Inflammatory macrophage (primary cell): ENCODE results near the gene PARP9.

ENCODE experiments used
- DNase-seq, 2 donors: peaks; one replicate each; pipeline ENCODE4 v3.0.0-alpha.2; 2020 to 2022
- total RNA-seq, 18 experiments: gene quantifications; one replicate each; lab custom pipeline; 2026; ENCODE audit warnings: mixed read lengths in 6 of 18, inconsistent platforms in 2 of 18; lab: John Stamatoyannopoulos, UW

Gene PARP9
- 53.0 to 471 (median 71.0) reads per million in 18 experiments for total RNA-seq

DNA sequence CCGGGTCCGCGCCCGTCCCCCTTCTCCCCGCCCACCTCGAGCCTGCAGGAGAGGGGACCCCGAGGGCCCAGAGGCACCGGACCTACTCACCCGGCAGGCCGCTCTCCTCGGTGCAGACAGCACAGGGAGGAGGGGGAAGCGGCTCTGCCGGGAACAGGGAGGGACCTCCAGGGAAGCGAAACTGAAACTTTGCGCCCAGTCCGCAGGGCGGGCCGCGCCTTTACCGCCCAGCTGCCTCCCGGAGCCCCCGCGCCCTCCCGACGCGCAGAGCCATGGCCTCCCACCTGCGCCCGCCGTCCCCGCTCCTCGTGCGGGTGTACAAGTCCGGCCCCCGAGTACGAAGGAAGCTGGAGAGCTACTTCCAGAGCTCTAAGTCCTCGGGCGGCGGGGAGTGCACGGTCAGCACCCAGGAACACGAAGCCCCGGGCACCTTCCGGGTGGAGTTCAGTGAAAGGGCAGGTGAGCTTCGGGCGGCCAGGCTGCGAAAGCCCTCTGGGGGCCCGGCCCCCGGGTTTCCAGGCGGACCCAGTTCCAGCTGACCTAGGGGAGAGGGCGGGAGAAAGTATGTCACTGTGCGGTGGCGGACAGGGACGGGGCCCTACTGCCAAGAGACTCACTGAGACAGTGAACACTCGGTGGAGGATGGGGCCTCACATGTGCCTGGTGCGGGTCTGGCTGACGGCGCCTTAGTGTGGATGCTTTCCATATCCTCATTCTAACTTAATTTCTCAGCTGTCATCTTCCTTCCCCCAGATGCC lies at the start of gene PARP9, which contains the start of gene DTX3L:
PARP9 (minus strand) TSS at position 146 of the 758 bp plus-strand sequence. CDS start 4,680 bp downstream, outside the sequence.
DTX3L (plus strand) TSS at position 184 of the 758 bp plus-strand sequence; CDS start at position 273, 89 bp downstream.
- DNase-seq: peak; percentile 84 to 88

DNA sequence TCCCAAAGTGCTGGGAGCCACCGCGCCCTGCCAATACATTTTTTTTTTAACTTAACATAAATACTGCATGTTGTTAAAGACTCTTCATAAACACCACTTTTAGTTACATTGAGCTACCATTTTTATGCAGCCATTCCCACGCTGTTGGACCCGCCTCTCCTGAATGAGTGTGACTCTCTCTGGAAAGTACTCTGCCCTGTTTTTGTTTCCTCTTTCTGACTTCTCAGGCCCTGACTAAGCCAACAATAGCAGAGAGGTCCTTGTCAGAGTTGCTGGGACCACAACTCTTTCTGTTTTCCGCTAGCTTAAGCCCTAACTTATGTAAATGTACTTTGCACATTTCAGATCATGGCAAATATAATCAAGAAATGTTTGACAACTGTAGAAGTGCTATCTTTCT lies 48.6 kb upstream of the PARP9 start:
- DNase-seq: peak in 1 of 2 donors; percentile 10

DNA sequence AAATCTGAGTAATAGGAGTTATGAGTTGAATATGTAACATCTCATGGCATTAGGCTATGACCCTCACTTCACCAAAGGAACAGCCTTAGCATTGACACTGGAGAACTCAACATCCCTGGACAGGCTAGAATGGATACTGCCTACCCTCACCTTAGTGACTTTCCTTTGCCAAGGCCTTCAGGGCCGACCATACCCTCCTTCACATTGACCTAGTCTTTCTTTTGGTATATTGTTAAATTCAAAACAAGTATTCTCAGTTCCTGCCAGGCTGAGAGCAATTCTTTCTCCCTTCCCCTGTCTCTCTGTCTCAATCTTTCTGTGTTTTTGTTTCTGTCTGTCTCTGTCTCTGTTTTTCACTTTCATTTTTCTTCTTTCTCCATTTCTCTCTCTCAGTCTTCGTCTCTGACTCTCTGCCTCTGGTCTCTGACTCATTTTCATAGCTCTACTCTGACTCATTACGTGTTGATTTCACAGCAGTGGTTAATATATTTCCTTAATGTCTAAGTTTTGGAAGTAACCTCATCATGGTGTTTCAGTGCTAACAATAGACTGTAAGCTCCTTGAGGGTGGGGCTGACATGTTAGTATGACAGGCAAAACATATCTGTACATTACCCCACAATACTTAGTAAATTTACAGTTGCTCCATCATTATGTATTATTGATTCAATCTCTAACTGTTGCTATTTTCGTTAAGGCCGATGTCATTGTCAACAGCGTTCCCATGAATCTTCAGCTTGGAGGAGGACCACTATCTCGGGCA lies 45.9 kb upstream of the PARP9 start:
- DNase-seq: peak; percentile 14 to 62

DNA sequence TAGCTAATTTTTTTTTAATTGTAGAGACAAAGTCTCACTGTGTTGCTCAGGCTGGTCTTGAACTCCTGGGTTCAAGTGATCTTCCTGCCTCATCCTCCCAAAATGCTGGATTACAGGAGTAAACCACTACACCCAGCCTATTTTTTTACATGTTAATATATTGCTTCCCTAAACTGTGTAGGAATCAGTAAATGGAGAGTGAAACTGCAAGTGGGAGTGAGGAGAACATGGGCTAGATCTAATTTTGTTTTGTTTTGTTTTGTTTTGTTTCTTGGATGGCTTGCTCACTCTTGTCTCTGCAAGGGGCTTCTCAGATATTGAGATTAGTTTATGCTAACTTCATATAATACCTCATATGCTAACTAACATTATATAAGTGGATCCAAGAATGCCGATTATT lies 44.8 kb upstream of the PARP9 start:
- DNase-seq: no peak

DNA sequence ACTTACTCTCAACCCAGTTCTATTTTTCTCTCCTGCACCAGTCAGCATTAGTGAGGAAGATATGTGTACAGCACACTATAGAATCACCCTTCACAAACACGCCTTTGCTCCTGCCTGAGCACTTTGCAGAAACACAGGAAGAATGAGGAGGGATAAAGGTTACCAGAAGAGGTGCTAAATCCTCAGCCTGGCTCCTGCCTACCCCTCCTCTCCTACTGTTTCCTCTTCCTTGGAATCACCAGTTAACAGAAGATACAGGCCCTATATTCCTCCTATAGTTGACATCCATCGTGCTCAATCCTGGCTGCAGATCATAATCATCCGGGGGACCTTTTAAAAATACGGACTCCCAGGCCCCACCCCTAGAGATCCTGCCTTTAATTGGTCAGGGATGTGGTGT lies 42.2 kb upstream of the PARP9 start:
- no peak for DNase-seq

DNA sequence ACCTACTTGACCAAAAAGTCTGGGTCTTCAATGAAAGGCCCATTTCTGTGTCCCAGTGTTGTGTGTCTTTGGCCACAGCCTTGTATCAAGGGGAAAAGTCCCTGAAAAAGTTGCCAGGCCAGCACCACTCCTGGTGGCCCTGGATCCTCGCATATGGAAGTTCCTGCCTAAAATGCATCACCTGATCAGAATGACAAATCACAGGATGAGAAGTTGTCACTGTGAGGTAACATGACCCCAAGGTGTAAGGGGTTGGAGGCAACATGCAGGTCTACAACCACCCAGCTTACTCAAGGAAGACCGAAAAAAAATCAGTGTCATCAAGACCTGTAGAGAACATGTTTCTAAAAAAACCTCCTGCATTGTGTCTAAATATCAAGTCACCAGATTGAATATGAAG lies 39.0 kb upstream of the PARP9 start:
- DNase-seq: no peak

DNA sequence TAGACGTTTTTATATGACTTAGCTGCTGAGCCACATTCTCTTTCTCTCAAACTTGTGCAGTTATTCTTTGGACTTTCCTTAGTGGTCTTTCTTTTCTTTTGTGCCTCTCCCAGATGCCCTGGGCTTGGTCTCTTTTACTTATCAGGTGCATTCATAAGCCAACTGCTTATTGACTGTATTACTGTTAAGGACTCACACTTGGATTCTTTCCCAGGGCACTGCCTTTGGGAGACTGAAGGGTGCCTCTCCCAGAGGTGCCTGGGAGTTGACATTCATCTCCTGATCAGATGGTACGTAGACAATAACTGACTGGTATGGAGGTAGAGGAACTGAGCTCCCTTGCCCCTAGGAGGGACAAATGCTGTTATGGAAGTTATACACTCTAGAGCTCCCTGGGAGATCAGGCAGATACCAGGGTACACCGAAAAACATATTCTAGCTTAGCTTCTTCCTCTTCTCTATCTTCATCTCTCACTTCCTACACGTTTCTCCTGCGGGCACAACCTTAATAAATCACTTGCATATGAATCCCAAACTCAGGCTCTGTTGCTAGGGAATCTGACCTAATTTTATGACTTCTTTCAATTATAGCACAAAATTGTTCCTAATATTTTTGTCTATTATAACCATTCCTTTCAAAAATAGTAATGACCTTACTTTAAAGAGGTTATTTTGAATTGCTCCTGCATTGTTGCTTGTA lies 38.1 kb upstream of the PARP9 start:
- no peak for DNase-seq

DNA sequence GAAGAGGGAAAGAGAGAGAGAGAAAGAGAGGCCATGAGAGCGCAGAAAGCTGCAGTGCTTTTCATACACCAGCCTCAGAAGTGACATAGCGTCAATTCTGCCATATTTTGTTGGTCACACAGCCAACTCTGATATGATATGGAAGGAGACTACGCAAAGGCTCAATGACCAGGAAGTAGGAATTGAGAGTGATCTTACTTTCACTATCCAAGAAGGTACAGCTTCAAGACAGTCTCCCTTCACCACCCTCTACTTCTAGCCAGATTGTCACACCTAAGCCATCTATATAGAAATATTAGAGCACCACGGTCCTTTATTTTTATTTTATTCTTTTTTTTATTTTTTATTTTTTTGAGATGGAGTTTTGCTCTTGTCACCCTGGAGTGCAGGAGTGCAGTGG lies 34.5 kb upstream of the PARP9 start:
- DNase-seq: no peak

DNA sequence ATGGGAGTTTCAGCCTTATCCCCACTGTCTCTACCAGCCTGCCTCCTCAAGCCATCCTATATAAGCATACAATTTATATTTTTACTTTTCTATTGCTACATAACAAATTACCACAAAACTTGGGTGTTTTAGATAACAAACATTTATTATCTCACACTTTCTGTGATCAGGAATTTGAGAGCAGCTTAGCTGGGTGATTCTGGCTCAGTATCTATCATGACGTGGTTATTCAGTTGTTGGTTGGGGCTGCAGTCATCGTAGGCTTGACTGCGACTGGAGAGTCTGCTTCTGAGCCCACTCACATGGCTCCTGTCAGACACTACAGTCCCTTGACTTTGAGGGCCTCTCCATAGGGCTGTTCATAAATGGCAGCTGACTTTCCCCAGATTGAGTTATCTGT lies 34.1 kb upstream of the PARP9 start:
- no peak for DNase-seq

DNA sequence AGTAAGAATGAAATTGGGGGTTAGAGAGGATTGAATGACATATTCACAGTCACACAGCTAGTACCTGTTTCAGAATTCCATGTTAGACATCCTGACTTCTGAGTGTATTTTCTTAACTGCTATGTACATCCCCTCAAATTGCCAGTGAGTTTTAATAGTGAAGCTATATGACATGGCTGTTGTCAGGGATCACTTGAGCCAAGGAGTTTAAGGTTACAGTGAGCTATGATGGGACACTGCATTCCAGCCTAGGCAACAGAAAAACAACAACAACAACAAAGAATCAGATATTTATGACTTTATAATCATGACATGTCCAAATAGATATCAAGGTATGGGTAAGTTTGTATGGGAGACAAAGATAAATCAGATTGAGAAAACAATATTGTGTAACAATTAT lies 29.9 kb upstream of the PARP9 start:
- no peak for DNase-seq

DNA sequence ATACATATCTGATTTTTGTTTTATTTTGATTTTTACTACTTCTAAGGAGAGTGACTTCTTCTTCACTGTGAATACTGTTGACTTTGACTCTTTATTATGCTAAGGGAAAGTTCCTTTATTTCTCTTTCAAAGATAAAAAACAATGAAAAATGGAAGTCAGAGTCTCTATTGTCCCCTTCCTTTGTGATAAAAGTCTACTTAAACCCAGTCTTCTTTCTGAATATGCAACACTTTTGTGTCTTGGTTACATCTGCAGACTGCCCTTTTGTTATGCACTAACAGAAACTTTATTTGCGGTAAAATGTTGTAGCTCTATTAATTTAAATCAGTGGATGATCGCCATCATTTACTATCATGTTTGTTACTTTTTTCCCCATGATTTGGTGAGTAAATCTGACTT lies 26.5 kb upstream of the PARP9 start:
- DNase-seq: no peak

DNA sequence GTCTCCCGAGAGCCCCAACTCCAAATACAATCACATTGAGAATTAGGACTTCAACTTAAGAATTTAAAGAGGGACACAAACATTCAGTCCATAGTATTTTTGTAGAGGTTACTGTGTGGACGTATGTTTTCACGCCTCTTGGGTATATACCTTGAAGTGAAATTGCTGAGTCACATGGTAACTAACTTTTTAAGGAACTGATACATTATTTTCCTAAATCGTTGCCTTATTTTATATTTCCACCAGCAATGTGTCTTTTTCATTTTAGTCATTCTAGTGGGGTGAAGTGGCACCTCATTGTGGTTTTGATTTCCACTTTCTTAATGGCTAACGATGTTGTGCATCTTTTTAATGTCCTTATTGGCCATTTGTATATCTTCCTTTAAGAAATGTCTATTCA lies 25.2 kb upstream of the PARP9 start:
- no peak for DNase-seq

DNA sequence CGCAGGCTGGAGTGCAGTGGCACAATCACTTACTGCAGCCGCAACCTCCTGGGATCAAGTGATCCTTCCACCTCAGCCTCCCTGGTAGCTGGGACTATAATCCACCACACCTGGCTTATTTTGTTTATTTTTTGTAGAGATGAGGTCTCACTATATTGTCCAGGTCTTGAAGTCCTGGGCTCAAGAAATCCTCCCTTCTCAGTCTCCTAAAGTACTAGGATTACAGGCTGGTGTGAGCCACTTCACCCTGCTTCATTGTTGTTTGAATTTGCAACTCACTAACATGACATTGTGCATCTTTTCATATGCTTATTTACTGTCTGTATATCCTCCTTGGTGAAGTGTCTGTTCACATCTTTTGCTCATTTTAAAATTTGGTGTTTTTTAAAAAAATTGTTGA lies 23.5 kb upstream of the PARP9 start:
- DNase-seq: no peak

DNA sequence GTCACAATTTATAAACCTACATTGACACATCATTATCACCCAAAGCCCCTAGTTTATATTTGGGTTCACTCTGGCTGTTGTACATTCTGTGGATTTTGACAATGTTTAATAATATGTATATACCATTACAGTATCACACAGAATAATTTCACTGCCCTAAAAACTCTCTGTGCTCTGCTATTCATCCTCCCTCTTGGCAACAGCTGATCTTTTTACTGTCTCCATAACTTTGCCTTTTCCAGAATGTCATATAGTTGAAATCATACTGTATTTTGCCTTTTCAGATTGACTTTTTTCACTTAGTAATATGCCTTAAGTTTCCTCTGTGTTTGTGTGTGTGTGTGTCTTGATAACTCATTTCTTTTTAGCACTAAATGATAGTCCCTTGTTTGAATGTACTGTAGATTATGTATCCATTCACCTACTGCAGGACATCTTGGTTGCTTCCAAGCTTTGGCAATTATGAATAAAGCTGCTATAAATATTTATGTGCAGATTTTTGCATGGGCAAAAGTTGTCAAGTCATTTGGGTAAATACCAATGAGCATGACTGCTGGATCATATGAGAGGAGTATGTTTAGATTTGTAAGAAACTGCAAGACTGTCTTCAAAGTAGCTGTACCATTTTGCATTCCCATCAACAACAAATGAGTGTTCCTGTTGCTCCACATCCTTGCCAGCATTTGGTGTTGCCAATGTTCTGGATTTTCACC lies 22.8 kb upstream of the PARP9 start:
- DNase-seq: no peak

DNA sequence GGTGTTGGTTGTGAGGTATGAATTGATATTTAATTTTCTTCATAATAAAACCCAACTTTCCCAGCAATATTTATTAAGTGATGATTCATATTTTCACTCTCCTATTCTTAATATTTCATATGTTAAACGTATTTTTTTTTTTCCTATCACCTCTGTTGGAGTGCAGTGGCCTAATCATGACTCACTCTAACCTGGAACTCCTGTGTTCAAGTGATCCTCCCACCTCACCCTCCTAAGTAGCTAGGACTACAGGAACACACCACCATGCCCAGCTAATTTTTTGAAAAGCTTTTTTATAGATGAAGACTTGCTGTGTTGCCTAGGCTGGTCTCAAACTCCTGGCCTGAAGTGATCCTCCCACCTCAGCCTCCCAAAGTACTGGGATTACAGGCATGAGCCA lies 22.0 kb upstream of the PARP9 start:
- no peak for DNase-seq

DNA sequence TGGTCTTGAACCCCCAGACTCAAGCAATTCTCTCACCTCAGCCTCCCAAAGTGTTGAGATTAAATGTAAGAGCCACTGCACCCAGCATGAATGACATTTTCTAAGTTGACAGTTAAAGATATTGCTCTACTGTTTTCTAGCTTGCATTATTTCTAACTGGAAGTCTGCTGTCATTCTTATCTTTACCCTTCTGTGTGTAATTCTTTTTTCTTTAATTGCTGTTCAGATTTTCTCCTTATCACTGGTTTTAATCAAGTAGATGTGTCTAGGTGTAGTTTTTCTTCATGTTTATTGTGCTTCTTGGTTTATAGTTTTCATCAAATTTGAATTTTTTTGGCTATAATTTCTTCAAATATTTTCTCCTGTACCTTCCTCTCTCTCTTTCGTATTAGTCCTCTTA lies 18.3 kb upstream of the PARP9 start:
- no peak for DNase-seq

DNA sequence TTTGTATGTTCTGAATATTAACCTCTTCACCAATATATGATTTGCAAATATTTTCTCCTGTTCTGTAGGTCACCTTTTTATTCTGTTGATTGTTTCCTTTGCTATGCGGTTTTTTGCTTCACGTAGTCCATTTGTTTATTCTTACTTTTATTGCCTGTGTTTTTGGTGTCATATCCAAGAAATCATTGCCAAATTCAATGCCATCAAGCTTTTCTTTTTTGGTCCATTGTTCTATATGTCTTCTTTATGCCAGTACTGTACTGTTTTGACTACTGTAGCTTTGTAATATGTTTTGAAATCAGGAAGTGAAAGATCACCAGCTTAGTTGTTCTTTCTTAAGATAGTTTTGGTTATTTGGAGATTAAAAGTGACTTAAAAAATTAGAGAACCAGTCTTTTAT lies 17.5 kb upstream of the PARP9 start:
- DNase-seq: no peak

DNA sequence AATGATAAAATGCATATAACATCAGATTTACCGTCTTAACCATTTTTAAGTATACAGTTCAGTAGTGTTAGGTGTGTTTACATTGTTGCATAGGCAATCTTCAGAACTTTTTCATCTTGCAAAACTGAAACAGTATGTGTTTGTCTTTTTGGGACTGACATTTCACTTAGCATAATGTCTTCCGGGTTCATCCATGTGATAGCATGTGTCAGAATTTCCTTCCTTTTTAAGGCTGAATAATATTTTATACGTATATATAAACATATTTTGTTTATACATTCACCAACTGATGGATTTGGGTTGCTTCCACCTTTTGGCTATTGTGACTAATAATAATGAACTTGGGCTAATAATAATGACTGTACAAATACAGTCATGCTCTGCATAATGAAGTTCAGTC lies 16.4 kb upstream of the PARP9 start:
- no peak for DNase-seq

DNA sequence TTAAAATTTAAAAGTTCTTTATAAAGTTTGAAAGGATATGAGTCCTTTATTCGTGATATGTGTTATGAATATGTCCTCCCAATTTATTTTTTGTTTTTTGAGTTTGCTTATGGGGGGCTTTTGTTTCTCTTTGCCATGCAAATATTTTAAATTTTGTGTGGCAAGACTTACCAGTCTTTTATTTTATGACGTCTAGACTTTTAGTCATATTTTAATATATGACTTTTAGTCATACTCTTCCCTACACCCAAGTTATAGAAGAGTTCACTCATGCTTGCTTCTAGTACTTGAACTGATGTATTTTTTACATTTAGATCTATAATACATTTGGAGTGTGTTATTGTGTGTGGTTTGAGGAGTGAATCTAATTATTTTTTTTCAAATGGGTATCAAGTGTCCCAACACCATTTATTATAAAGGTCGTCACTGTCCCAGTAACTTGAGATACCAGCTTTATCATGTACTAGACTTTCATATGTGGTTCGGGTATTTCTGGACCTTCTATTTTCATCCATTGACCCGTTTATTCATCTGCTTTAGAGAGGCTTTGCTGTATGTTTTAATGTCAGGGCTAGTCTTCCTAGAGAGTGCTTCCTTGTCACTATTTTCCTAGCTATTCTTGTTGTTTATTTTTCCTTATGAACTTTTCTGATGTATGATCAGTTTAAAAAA lies 14.1 kb upstream of the PARP9 start:
- no peak for DNase-seq

DNA sequence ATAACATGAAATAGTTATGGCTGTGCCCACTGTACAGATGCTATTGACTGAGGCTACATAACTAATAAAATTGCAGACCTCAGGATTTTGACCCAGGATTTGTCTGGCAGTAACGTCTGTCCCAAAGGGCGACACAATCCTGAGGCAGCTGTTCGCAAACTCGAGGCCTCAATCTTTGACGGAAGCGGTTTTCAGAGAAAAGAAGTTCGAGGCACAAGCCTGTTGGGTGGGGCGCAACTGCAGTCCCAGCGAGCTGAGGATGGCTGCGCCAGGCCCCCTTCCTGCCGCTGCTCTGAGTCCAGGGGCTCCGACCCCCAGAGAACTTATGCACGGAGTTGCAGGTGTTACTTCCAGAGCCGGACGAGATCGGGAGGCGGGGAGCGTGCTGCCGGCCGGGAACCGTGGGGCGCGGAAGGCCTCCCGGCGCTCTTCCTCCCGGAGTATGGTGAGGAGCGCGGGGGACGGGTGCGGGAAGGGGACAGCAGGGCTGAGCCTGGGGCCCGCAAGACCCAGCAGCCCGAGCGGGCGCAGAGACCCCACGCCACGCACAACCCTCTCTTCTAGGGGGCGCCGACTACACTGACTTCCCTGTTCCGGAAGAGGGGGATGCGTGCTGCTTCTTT lies 13.4 kb upstream of the PARP9 start, which contains the start of gene PARP15:
PARP15 (plus strand) TSS at position 242 of the 623 bp plus-strand sequence; CDS start at position 260, 18 bp downstream.
- peak in 1 of 2 donors; percentile 26 for DNase-seq

DNA sequence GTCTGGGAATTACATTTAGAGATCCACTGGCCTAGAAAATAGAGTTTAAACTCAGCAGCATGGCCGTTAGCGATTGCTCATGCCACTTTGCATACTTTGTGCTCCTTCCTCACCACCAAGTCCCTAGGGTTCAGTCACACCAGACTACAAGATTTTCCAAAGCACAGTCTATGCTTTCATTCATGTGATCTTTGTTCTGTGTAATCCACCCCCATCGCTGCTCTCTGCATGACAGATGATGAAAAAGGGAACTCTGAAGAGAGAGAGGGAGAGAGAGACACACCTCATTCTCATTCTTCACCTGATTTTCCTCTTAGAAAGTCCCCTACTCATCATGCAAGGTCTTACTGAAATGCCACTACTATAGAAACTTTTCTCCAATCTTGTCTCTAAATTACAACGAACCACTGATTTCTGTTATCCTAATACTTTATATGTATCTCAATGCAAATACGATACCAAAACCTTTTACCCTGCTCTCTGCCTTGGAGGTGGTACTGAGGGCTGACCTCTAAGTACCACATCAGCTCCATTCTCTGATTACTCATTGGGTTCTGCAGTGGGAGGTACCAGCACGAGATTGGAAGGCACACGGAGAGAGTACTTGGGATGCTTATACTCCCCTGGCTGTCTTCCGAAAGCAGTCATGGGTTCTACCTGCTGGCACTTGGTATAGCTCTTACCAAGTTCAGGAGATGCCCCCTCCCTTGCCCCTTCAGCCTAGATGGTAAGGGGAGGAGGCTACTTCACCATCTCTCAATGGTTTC lies 12.3 kb upstream of the PARP9 start:
- DNase-seq: peak; percentile 25 to 66
